ENCODE data around the gene DRC7.

DNA sequence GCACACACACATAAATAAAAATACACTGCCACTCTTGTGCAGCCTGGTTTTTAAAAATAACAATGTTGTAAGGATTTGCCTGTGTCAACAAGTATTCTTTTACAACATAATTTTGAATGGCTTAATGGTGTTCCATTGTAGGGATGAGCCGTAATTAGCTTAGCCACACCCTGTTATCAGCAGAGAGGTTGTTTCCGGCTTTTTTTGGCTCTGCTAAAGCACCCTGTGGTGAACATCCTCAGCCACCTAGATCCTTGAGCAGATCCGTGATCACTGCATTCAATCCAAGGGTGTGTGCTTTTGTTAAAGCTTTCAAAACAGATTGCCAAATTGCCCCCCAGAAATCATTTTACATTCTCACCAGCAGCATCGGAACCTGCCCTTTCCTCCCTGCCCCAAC lies 47.9 kb downstream of the DRC7 start:
- TF ChIP-seq, protein P1, sequence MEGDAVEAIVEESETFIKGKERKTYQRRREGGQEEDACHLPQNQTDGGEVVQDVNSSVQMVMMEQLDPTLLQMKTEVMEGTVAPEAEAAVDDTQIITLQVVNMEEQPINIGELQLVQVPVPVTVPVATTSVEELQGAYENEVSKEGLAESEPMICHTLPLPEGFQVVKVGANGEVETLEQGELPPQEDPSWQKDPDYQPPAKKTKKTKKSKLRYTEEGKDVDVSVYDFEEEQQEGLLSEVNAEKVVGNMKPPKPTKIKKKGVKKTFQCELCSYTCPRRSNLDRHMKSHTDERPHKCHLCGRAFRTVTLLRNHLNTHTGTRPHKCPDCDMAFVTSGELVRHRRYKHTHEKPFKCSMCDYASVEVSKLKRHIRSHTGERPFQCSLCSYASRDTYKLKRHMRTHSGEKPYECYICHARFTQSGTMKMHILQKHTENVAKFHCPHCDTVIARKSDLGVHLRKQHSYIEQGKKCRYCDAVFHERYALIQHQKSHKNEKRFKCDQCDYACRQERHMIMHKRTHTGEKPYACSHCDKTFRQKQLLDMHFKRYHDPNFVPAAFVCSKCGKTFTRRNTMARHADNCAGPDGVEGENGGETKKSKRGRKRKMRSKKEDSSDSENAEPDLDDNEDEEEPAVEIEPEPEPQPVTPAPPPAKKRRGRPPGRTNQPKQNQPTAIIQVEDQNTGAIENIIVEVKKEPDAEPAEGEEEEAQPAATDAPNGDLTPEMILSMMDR (IDR thresholded peaks at IDR 0.05; ENCODE audit: low read depth, low read length, poor library complexity, severe bottlenecking): no peak
- no peak for TF ChIP-seq EZH2phosphoT487 (IDR thresholded peaks at IDR 0.05; ENCODE audit: borderline replicate concordance, low read length)

Measured in DOHH2 (cell line).